Esophagus squamous epithelium (tissue), 4 donors: ENCODE results near the gene GPX5.

ENCODE experiments used
- POLR2A ChIP-seq, 4 donors: fragments of 450-650 bp; IDR thresholded peaks; one replicate each; pipeline ENCODE4 v1.6.1; 2017; ENCODE audit warnings: antibody characterized with exemption in 4 of 4, mild to moderate bottlenecking in 4 of 4, moderate library complexity in 3 of 4
- TF ChIP-seq, protein P1 (sequence below), 6 experiments: fragments of 450-650 bp in 4 of 6; fragments of 200-600 bp in 2 of 6; sonication (generic) in 2 of 6; IDR thresholded peaks; one replicate each; pipeline ENCODE4 v1.5.1; 2016 to 2019; ENCODE audit warnings: antibody characterized with exemption in 6 of 6, mild to moderate bottlenecking in 4 of 6, moderate library complexity in 4 of 6

DNA sequence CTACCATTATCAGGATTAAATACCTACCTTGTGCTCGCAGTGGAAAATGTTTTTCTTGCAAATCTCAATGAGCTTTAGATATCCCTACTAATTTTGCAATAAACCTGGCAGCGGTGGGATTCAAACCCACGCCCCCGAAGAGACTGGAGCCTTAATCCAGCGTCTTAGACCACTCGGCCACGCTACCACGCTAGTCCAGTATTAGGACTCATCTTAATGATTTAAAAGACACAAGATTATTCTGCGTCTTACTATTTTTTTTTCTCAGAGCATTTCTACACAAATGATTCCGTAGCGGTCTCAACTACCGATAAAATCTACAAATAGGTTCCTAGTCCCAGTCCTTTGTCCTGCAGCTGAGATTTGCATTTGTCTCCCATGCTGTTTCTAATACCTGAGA, 47.2 kb upstream of the GPX5 start:
- TF ChIP-seq POLR2A (IDR thresholded peaks at IDR 0.05) = no peak
- TF ChIP-seq, protein P1, sequence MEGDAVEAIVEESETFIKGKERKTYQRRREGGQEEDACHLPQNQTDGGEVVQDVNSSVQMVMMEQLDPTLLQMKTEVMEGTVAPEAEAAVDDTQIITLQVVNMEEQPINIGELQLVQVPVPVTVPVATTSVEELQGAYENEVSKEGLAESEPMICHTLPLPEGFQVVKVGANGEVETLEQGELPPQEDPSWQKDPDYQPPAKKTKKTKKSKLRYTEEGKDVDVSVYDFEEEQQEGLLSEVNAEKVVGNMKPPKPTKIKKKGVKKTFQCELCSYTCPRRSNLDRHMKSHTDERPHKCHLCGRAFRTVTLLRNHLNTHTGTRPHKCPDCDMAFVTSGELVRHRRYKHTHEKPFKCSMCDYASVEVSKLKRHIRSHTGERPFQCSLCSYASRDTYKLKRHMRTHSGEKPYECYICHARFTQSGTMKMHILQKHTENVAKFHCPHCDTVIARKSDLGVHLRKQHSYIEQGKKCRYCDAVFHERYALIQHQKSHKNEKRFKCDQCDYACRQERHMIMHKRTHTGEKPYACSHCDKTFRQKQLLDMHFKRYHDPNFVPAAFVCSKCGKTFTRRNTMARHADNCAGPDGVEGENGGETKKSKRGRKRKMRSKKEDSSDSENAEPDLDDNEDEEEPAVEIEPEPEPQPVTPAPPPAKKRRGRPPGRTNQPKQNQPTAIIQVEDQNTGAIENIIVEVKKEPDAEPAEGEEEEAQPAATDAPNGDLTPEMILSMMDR (IDR thresholded peaks at IDR 0.05) = no peak
